ENCODE data around the gene DMRT3.
A peak's percentile ranks its signal among the peaks of the same experiment; 100 is the strongest.

DNA sequence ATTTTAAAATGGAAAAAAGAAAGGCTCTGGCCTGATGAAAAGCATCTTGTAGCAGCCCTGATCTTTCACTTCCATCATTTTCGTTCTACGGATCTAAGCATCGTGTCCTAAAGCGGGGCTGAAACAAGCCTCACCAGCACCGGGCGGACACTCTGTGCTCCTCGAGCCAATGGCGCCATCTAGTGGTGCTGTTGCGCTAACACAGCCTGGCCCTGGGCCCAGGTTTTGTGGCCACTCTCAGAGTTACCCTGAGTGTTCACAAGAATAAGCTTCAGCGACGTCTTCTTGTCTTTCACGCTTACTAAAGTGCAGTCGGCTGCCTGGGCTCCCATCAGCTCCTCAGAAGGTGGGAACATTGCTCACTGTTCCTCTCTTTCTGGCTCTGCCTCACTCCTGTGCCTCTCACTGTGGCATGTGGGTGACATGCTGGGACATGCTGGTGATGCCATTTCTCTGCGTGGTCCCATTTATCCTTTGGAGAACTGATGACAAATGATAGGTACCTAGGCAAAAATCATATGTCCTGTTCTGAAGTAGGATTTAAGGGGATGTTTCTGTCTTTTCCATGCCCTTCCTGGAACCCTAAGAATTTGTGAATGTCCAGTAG, 32.7 kb downstream of the DMRT3 start:
- TF ChIP-seq ATF2 (IDR thresholded peaks at IDR 0.05; ENCODE audit: low read length) (no peak), CTCF (IDR thresholded peaks at IDR 0.05; ENCODE audit: control extremely low read depth in 1 of 3, insufficient read depth in 1 of 3, low read depth in 1 of 3, low read length in 3 of 3) (peak; percentile 94 to 98 (median 96)), SUZ12 (IDR thresholded peaks at IDR 0.05; ENCODE audit: low read length) (no peak), RFX5 (IDR thresholded peaks at IDR 0.05; ENCODE audit: borderline replicate concordance, low read depth, low read length) (no peak)
